ENCODE results near the gene CC2D1B.

Gene CC2D1B

DNA sequence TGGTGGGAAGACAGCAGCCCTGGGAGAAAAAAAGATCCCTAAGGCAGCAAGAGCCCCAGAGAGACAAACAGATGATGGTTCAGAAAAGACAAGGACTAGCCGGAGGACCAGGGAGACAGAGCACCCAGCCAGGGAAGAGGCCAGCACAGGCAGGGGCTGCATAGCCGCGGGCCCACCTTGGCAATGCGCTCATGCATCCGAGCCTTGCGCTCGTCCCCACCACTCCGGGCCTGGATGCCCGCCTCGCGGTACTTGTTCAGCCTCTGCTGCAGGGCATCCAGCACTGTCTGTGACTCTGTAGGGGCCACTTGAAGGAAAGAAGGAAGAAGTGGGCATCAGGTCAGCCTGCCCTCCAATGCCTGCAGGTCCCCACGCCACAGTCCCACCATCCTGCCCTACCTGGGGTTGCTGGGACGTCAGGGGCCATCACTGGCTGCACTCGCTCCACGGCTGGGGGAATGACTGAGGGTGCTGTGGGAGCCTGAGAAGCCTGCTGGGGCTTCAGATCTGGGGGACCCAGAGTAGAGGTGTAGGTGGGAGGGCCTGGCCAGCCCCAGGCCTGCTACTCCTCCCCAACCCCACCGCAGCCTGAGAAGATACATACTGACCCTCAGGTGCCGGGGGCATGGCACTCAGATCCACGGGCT, 7.0 kb downstream of the CC2D1B start:
- DNase-seq: no peak

GRCh38 chr1:52357397-52357796, 8.6 kb downstream of the CC2D1B start:
- DNase-seq: no peak

DNA sequence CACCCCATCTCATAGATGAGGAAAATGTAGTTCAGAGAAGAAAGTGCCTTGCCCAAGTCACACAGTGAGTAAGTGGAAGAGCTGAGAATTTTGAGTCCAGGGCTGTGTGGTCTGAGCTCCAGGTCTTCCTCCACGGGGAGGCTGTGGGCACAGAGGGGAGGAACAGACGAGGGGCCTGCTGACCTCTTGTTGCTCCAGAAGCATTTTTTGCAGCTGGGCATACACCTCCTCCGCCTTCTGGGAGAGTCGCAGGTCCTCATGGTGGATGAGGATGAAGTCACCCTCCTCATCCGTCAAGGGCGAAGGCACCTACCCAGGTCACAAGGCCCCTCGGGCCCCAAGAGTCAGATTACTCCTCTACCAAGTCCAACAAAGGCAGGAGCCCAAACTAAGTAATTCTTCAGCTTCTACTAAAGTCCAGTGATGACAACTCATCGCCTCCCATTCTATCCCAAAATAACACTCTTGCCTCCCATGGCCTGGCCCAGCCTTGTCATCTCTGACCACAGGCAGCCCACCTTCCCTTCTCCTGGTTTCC, 9.1 kb downstream of the CC2D1B start:
- no peak for DNase-seq

- DNase-seq: no peak
Measured at GRCh38 chr1:52355847-52356505, 10.0 kb downstream of the CC2D1B start.

- DNase-seq: no peak
Measured at GRCh38 chr1:52355436-52355835, 10.6 kb downstream of the CC2D1B start.

GRCh38 chr1:52352690-52353089, 13.3 kb downstream of the CC2D1B start:
- DNase-seq: no peak

DNA sequence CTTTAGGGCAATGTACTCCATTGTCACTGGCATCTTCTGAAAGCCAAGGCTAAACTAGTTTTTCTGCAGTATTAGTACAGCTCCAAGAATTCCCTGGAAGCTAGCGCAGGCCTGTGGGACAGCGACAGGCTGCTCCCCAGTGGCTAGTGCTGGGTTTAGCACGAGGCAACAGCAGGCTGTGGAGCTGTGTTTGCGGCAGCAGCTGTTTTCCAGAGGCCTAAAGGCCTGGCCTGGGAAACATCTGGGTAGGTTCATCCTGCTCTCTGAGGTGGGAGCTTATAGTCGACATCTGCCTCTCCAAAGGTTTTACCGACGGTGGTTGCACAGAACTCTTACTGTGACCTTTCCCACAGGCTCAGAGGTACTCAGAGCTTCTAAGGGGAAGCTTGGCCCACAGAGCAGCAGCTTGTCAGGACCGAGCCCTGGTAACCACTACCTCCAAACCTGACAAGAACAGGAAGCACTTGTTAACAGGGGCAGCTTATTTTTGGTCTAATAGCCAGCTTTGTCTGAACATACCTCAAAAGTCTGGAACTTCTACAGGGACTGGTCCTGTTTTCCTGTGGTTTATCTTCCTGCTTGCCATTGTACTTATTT, 17.2 kb downstream of the CC2D1B start:
- no peak for DNase-seq

GRCh38 chr1:52346653-52347052, 19.4 kb downstream of the CC2D1B start:
- DNase-seq: no peak

DNA sequence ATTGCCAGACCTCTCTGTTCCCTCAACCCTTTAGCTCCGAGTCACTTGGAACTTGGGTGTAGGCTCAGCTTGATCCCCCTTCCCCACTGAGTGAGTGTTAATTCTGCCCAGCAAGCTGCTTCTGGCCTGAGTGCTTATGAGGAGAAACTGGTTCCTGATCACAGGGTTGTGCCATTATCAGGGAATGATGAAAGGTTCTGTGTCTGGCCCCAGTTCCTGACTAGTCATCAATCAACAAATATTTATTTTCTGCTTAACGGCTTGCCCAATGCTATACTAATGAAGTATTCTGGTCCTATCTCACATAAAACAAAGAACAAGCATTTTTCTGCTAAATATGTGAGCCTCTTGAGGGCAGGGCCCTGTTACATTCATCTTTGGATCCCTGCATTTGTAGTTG, 20.8 kb downstream of the CC2D1B start:
- DNase-seq: no peak

DNA sequence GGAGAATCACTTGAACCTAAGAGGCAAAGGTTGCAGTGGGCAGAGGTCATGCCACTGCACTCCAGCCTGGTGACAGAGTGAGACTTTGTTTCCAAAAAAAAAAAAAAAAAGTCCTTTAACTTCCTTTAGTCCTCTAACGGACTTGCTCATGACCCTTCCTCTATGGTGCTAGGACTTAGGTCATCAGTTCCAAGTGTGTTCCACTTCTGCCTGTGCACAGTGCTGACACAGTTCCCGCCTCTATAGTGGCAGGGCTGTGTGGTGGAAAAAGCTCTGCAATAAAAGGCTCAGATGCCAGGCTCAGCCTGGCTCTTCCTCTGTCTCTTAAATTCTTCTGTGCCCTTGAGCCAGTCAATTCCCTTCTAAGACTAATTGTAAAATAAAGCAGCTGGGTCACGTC, 22.0 kb downstream of the CC2D1B start:
- DNase-seq: no peak

- DNase-seq: no peak
Measured at GRCh38 chr1:52341655-52342260, 24.2 kb downstream of the CC2D1B start.

DNA sequence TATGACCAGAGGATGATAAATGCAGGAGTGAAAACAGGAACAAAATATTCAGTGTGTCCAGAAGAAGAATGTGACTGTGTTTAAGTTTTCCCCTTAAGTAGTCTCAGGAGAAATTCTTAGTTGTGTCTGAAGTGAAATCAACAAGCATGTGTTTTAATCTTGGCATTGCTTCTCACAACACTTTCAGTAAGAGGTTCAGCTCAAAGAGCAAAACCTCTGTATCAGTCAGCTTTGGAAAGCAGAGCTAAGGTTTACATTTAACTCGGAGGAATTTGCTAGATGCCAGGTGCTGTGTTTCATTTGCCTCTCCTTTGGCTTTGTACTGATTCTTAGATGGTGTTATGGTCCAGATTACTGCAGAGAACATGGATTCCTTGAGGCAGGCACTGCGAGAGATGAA, 28.6 kb downstream of the CC2D1B start:
- DNase-seq: no peak

DNA sequence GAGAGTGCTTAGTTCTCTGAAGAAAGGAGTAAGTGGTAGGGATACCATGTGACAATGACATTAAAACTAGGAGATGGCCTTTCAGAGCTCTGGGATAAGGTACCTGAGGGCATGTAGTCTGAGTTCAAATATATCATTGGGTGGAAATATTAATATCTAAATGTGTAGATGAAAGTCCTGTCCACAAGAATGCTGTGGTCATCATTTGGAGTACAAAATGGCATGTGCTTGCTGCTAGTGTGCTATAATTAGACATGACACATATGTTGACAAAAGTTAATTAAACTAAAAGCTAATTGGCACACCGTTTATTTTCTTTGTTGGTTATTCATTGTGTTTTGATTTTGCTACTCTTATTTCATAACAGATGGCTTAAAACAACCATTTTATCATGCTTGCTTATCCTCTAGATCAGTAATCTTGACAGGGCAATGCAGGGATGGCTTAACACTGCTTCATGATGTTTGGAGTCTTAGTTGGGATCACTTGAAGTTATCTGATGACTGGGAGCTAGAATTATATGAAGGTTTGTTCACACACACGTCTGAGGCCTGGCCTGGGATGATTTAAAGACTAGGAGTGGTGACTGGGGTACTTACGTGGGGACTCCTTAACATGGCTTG, 31.0 kb downstream of the CC2D1B start:
- DNase-seq: peak; percentile 28

DNA sequence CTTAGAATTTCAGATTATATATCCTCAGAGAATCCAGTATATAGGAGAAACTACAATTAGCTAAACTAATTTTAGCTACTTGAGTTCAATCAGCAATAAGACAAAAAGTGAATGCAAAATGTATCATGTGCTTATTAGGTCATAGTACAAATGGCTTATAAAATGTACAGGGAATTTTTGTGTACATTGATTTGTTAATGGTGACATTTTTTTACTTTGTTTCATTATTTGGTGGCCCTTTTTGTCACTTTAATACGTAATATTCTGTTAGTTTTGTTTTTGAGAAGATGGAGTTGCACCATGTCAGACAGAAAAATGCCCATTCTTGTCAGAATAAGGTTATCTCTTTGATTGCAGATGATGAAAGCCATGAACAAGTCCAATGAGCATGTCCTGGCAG, 33.6 kb downstream of the CC2D1B start:
- DNase-seq: no peak

GRCh38 chr1:52328615-52329014, 37.4 kb downstream of the CC2D1B start:
- no peak for DNase-seq

DNA sequence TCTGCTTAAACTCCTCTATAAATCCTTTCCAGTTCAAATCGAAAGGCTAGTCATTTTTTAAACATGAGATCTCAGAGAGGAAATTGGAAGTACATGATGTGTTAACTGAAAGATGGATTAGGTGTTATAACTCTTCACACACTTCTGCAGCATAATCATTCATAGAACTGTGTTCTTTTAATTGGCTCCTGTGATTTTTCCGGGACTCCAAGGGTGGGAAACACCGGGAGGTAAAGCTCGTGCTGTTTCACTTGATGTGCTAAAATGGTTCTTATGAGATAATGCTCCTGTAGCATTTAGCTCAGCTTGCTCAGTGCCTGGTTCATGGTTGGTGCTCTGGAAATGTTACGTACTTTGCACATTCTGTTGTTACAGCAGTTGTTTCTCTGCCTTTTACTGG, 40.2 kb downstream of the CC2D1B start:
- no peak for DNase-seq

GRCh38 chr1:52323731-52324130, 42.3 kb downstream of the CC2D1B start:
- DNase-seq: no peak

DNA sequence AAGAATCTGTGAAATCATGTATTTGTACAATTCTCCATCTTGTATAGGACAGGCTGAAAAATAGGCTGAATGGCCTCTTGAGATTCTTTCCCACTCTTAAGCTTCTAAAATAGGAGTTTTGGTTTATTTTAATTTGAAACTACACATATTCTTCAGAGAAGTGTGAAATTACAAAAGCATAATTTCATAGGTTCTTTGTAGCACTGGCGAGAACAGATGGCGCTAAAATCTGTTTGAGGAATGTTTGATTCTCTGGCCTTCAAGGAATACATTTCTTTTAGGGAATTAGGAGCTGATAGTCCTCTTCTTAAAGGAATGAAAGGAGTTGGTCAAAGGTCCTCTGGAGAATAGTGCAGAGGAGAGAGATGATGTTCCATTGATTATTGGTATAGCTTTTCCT, 44.9 kb downstream of the CC2D1B start:
- no peak for DNase-seq

- DNase-seq: peak; percentile 97
Measured at GRCh38 chr1:52306227-52307006, 59.6 kb downstream of the CC2D1B start.

DNA sequence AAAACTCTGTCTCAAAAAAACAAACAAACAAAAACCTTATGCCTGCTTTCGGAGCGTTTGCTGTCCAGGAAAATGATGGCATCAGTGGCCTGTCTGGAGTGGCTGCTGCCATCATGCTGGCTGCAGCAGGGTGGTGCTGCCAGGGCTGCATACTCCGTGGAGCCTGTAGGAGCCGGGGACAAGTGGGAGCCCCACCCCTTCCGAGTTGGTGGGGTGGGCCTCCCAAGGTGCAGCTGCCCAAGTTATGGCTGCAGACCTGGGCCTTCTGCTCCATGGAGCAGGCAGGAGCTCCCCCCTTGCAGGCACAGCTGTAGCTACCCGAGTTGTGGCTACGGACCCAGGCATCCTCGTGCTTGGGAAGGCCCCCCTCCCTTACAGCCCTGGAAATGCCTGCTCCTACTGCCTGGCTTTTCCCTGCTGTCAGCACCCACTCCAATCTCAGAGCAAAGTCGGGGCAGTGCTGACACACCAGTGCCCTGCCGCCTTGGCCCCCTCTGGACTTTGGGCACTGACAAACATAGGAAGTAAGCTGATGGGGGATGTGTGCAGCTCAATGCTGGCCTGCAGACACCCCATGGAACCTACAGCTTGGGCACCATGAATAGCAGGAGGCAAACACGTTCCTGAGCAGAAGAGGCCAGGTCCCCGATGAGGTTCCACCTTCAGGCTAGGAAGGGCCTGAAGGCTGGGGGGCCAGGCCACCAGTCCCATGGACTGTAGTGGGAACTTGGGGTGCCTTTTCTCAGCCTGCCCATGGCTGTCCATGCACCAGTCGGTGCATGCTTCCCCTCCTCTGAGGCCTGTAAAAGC, 60.4 kb downstream of the CC2D1B start:
- DNase-seq: no peak

All from RPMI8226 (cell line).